GM12874 (cell line): ENCODE measurements around the gene KBTBD2.

Source experiments
- CTCF ChIP-seq: IDR thresholded peaks from 2 replicates; pipeline ENCODE4 v1.5.1; 2011; ENCODE audit warnings: low read depth, mild to moderate bottlenecking, control low read depth, low read length, moderate library complexity; ENCODE audit not compliant: insufficient read depth

Gene KBTBD2

GRCh38 chr7:32872421-32872820 is 19.1 kb downstream of the KBTBD2 start:
- no peak for TF ChIP-seq CTCF

DNA sequence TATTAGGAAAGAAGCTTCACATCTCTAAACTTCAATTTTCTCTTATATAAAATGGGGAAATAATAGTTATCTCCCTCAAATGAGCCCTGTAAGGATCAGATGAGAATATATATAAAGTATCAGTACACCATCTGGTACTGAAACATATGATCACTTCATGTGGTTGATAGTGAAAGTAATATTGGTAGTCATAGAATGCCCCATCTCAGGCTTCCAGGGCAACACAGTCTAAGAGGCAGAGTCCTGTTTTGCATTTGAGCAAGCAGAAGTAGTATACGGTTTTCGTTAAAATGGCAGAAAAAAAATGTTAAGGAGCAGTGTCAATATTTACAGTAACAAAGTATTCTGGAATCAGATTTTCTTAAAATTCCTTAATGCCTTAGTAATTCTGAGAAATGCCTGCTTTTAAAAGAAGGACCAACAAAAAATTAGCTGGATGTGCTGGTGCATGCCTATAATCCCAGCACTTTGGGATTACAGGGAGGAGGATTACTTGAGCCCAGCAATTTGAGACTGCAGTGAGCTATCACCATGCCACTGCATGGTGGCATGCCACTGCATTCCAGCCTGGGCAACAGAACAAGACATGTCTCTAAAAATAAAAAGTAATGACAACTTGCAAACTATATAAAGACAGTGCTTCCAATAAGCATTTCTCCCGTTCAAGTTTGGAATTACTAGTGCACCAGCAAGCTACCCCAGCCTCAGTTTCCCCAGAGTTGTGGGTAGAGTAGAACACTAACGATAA is 19.8 kb downstream of the KBTBD2 start:
- no peak for TF ChIP-seq CTCF

DNA sequence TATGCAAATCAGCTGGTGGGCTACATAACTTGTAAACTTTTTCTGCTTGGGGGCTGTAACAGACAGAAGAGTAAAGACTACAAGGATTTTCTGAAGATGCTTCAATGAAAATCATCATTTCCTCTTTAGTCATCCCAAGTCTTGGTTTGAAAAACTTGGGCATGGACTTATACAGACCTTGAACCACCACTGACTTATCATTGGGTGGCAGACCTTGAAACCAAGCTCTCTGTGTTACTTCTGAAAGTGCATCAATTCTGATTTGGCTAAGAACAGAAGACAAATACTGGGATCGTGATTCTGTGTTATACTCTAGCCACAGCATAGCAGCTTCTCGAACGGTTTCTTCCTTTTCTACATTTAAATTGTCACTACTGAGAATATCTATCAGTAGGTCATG is 21.3 kb downstream of the KBTBD2 start:
- TF ChIP-seq CTCF: no peak

DNA sequence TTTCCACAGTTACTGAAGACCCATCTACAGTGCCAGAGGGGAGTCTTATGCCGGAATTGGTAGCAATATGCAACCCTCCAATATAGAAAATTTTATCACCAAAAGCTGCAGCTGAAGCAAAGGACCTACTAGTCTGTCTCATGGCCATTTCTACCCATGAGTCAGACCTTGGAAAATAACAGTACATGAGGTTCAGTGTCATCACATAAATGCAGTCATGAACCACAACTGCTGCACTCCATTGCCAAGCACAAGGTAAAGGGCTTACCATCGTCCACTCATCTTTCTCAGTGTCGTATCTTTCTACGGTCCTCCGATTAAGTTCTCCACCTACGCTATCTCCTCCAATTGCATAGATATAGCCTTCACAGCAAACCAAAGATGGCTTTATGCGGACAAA is 21.8 kb downstream of the KBTBD2 start:
- no peak for TF ChIP-seq CTCF

DNA sequence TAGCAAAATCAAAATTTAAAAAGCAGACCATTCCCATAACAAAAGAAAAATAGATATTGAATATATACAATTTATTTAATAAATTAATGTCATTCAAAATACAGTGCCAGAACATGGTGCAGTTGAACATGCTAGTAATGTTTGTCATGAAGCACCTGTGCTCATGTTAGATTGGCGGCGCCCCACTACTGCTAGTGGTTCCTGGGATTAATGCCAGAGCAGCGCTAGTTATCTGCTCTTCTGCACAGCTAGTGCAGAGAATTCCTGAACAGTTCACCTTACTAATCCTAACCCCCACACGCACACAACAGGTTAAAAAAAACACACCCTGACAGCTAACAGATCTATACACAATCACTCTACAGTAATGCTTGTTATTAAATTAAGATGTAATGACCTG is 23.4 kb downstream of the KBTBD2 start:
- no peak for TF ChIP-seq CTCF

DNA sequence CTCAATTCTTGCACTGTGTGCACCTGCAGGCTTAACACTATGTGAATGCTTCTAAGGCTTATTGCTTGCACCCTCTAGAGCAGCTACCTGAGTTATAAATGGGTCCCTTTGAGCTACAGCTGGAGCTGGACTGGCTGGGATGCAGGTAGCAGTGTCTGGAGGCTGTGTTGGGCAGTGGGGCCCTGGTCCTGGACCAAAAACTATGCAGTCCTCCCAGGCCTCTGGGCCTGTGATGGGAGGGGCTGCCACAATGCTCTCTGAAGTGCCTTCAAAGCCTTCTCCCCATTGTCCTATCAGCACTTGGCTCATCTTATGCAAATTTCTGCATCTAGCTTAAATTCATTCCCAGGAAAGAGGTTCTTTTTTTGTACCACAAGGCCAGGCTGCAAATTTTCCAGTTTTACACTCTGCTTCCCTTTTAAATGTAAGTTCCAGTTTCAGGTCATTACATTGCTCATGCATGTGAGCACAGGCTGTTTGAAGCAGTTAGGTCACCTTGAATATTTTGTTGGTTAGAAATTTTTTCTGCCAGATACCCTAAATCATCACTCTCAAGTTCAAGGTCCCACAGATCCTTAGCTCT is 26.0 kb downstream of the KBTBD2 start:
- no peak for TF ChIP-seq CTCF

GRCh38 chr7:32860090-32860489 is 31.5 kb downstream of the KBTBD2 start:
- no peak for TF ChIP-seq CTCF
